GM19467 (cell line): ENCODE measurements around the gene RAD51B.
A peak's percentile ranks its signal among the peaks of the same experiment; 100 is the strongest.
"Not testable (repeated sequence)": the region's sequence is repeated elsewhere in the genome, so short reads cannot be mapped to it uniquely, and the experiment has no call there.

Experiments
- ATAC-seq: cut with Tn5 transposase; IDR thresholded peaks from one replicate; pipeline ENCODE4 v1.9.1; 2021; ENCODE audit warnings: mild to moderate bottlenecking, moderate library complexity; ENCODE audit not compliant: unreplicated experiment

RAD51B gene

DNA sequence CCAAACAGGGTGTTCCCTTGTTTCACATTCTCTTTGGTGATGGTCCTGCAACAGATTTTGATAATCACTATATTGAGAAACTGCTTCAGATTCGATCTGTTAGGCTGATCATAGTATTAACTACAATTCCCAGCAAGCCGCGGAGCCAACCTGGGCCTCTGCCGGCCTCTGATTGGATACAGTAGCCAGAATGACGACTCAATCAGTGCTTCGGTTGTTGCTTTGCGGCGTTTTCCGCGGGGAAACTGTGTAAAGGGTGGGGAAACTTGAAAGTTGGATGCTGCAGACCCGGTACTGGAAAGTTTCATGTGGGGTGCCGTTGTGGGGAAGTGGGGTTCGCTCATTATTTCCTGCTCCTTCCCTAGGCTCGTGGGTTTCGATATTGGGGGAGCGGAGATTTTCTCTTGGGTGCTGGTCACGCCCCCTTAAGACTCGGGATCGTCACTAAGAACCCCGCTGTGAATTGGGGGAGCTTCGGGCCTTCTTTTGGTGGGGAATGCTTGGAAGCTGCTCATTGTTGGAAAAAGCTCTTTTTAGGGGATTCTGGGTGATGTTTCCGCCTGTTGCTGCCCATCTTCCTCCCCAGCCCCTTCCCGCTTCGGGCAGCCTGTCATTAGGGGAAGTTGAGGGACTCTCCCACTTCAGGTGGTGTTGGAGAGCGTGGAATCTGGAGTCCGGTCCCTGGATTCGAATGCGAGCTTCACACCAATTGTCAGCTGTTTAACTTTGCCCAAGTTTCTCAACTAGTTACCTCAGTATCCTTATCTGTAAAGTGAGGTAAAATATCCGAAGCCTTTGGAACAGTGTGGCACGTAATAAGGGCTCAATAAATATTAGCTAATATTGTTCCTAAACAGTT, at the start of gene RAD51B:
Gene RAD51B, plus strand, starts transcription at position 217 of the 859 bp plus-strand sequence.
- ATAC-seq = peak; percentile 55

DNA sequence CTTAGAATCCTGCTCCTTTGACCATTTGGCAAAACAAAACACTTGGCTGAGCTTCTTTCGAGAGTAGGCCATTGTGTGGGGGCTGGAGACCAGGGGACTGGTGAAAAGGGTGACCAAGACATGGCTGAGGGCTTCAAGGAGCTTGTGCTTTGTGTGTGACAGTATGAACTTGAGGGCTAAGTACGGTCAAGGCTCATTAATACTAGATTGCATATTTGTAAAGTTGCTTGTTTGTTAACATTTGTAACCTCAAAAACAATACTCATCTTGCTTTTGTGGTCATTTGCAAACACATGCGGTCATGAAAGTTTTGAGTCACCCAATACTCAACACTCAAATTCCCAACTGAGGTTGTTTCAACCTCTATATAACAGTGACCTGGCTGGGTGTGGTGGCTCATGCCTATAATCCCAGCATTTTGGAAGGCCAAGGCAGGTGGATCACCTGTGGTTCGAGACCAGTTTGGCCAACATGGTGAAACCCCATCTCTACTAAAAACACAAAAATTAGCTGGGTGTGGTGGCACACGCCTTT, 45.7 kb upstream of the RAD51B start:
- no peak for ATAC-seq

DNA sequence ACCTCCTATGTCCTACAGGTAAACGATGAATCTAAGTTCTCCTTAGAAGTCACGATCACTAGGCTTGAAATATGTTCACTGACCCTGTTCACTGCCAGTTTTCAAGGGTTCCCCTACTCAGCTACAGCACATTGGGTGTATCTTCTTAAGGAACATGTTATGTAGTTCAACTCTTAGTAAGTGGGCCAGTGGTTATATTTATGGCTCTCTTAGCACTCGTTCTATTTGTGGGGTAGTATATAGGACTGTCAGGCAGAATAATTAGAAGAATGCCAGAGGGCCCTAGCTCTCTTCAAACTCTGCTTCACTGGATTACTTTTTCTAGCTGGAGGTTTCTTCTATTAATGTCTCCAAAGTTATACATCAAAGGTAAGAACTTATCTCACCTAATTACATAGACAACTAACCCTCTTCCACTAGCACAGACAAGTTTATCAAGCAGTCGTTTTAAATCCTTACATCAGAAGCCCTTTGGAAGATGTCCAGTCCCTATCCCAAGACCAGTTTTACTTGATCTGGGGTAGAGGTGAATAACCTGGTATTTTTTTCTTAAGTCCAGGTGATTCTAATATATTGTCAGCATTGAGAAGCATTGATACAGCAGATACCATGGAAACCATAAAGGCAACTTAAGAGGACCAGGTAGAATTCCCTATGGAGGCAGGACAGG, 42.8 kb upstream of the RAD51B start:
- ATAC-seq = no peak

DNA sequence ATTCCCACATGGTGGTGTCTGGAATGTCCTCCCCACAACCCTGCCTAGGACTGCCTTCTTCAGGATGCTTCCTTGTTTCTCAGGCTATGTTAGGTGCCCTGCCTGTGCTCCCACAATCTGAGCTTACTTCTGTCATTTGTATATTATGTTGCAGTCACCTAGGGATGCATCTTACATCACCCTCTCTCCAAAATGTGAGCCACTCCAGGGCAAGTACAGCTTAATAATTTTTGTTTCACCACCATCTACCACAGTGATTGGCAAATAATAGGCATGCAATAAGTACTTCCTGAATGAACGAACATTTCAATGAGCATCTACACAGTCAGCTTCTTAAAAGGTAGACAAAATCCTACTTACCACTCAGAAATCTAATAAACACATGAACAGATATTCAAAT, 40.8 kb upstream of the RAD51B start:
- no peak for ATAC-seq

DNA sequence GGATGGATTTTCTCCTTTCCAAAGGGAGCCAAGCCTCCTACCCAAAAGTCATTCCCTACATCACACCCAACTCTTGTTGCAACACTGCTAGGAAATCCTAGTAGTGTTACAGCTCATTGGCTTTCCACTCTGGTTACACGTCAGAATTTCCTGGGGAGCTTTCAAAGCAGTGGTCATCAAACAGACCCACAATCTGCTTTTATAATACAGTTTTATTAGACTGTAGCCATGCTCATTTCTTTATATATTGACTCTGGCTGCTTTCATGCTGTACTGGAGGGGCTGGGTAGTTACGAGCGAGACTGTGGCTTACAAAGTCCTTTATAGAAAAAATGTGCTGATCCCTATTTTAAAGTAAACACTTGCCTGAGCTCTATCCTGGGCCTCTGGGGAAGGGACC, 37.5 kb upstream of the RAD51B start:
- ATAC-seq = no peak

DNA sequence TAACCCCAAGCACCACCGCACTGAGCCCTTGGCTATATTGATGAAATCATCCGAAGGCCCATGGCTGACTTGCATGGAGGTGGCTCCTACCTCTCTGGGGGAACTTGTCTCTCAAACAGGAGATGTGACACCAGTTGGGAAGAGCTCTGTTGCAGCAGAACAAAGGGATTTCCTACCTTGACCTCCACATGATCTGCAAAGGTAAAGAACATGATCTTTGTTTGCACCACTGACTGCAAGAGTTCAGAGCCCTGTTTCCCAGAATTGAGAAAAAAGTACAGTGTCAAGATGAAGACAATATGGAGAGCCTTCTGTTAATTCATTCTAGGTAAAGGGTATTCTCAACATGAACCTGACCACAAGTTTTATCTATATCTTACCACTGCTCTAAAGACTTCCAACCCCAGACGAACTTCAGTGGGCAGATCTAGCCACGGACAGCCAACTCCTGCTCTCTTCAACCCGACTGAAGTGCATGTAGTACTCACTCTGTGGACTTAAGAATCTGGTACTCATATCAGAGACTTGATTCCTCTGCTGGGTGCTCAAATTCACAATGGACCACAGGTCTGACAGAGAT, 35.2 kb upstream of the RAD51B start:
- ATAC-seq = no peak

DNA sequence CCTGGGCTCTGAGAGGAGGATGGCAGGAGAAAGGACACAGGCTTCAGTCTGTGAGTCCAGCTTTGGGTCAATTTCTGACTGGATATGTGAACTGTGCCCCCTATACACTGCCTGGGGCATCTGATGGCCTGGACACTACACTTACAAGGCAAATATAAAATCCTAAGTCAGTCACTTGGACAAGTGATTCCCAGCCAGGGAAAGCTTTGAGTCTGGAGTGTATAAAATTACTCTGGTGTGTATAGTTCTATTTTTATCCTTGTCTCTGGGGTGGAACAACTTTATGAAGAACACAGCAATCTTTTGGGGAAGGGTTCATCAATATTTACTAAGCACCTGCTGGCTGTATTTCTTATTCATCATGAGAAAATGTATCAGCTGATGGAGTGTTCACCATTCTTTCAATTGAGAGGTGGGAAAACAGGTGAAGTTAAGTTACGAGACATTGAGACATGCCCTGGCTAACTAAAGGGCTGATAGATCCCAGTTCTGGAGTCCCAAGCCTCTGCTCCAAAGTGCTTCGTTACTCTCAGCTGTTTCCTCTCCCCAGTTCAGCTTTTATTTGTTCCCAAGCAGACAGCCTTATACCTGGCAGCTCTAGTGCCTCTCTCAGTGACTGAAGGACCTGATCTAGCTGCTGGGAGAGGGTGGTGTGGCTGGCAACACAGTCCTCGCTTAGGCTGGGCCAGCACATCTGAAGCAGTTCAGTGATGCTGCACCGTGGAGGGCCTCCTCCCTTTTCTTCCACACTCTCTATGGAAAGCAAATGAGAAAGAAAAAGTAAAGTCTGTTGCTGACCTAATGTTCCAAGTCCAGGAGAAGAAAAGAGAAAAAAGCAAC, 34.1 kb upstream of the RAD51B start:
- ATAC-seq = no peak

- no peak for ATAC-seq
Observed at GRCh38 chr14:67787673-67788072, 31.9 kb upstream of the RAD51B start.

GRCh38 chr14:67798731-67799130, 20.8 kb upstream of the RAD51B start:
- no peak for ATAC-seq

DNA sequence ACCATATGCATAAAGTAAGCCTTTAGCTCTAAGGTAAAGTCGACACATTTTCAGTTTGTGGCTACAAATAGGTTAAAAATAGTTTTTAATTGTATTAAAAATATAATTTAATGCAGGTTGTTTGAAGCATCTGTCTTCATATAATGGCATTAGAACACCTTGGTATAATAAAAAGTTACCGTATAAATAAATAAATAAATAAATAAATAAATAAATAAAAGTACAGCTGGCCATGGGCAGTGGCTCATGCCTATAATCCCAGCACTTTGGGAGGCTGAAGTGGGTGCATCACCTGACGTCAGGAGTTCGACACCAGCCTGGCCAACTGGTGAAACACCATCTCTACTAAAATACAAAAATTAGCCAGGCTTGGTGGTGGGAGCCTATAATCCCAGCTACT, 18.8 kb upstream of the RAD51B start:
- ATAC-seq = no peak

DNA sequence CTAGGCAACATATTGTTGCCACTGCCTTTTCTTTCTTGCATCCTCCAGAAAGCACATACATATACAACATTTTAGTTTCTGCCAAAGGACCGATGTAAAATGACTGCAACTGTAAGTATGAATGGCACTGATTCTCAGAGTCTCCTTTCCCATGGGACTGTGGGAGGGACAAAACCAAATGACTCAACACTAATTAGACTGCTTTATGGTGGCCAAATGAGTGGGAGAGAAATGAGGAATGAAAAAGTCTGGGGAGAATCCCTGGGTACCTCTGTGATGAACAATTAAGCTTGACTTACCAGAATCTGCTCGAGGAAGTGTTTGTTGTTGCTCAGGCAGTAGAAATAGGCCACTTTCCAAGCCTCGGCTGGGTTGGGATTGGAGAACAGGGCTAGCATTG, 13.3 kb upstream of the RAD51B start:
- no peak for ATAC-seq

DNA sequence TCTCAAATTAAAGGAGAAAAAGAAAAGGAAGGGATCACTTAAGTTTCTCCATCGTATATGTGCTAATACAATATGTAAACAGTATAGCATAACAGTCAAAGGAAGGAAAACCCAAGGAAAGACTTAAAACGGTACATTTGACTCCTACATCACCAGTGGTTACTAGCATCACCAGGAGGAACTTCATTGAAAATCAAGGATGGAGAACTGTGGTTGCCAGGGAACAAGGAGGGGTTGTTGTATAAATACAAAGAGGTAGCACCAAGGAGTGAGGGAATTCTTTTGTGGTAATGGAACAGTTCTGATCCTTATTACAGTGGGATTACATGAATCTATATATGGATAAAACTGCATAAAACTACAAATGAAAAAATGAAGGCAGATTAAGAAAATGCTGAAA, 4.8 kb upstream of the RAD51B start:
- ATAC-seq = no peak

DNA sequence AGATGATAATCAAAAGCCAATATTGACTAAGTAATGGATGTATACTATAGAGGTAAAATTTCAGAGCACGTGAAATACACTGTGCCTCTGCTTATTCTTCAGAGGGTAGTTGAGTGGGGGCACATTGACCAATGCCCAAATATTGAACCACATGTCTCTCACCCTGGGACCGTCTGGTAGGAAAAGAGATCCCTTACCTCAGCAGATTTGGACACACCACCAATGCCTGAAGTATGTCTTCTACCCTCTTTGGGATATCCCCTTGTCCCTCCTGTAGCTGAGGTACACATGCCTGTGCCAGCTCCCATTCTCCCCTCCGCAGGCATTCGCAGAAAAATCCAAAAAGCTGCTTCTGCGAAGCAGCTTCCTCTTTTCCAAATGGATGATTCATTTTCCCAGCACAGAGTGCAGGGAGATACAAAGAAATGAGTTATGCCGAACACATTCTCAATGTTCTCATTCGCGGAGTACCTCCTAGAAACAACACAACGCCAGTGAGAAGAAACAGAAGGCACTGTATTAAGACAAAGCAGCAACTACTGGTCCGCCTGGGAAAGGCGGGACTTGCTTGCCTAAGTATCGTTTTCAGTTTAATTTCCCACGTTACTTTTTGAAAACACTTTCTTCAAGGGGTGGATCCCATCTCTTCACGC, 3.9 kb upstream of the RAD51B start:
- no peak for ATAC-seq

- peak; percentile 75 for ATAC-seq
Observed at GRCh38 chr14:67816326-67817002, 3.1 kb upstream of the RAD51B start, which contains the start of gene ZFYVE26. Gene ZFYVE26, minus strand, starts transcription at chr14:67816590. Its CDS starts 627 bp downstream, at chr14:67815963.

DNA sequence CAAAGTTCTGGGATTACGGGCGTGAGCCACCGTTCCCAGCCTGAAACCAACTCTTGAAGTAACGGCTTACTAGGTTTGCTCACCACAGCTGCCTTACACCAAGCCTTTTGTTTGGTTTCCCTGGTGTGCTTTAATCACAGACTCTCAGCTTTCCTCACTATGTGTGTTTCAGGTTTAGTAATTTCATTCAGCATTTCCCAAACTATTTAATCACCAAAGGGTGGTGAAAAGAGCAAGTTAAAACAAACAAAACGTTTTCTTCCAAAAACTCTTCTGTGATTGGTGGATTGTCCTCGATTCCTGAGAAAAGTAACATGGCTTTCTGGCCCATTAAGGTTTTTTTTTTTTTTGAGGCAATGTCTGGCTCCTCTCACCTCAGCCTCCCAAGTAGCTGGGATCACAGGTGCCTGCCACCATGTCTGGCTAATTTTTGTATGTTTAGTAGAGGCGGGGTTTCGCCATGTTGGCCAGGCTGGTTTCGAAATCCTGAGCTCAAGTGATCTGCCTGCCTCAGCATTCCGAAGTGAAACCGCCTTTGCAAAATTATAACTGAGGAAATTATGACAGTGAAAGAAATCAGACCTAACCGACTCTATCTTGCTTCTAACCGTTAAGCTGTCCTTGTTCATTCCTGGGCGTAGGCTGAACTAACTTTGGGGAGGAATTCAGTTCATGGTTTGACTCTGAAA, 1.7 kb upstream of the RAD51B start:
- no peak for ATAC-seq

DNA sequence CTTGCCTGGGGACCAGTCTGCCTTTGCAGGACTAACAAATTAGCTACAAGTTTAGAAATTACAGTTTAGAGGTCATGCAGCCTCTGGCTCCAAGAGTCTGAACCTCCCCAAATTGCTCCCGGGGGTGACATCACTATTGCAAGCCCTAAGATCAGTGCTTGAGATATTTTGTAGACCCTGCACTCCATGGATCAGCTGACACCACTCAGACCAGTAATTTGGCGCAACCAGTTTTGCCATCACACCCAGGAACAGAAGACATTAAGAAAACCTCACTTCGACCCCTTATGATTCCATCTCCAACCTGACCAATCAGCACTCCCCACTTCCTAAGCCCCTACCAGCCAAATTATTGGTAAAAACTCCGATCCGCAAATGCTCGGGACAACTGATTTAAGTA, 1.1 kb upstream of the RAD51B start:
- ATAC-seq = not testable (repeated sequence)

- no peak for ATAC-seq
Observed at GRCh38 chr14:67820428-67820971, 921 bp downstream of the RAD51B start.

DNA sequence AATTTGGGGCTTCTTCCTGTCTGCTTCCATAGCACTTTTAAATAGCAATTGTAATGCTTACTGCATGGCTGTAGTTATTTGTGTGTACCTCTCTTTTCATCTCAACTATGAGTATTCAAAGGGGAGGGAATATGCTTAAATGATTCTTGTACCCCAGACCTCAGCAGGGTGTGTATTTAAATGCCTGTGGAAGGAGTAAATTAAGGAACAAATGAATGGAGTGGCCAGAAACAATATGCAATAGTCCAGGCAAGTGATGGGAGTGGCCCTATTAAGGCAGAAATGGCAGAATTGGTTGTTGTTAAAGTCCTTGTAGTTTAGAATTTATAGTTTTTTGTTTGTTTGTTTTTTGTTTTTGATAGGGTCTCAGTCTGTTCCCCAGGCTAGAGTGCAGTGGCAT, 1.5 kb downstream of the RAD51B start:
- no peak for ATAC-seq

DNA sequence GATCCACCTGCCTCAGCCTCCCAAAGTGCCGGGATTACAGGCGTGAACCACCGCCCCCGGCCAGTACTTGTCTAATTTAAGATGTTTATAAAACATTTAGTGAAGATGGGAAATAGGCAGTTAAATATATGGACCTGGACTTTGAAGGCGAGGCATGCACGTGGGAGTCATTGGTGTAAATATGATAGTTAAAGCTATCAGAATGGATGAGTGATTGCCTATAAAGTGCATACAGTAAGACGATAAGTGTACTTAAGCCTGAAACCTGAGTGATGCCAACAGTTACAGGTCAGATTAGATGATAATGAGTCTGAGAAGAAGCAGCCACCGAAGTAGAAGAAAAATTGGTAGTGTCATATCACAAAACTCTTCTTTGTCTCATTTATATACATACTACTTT, 11.5 kb downstream of the RAD51B start:
- ATAC-seq = no peak
